ENCODE measurements around the gene FAM200A. TPM values are rescaled to one million over a fixed set of nuclear protein-coding genes. Genes with fewer than 3 reads are reported as not detected.

The FAM200A gene
- total and polyA plus RNA-seq, 5 donors from 2014 or later, result 3.1 to 10.8 (median 5.0) TPM

DNA sequence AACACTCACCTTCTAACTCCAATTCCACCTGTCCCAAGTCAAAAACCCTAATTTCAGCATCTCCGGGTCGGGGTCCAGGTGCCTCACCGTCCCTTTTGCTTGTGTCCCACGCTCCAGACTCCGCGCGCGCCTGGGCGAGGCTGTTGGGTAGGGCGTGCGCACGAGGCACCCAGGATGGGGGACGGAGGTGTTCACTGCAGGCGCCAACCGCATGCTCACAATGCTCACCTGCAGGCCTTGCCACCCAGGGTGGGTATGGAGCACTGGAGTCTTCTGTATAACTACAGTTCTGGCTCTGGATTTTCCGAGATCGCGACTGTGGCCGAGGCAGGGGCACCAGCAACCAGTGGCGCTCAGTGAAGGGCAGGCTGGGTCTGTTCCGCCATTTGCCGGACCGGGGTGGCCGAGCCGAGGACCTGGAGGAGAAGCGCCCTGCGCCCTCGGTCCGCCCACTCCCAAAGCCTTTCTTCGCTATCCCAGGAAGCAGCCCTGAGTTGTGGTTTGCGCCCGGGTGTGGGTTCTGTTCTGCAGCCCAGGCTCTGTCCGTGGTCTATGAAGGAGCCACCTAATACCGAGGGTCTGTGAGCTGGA is 8.7 kb downstream of the FAM200A start:
- ATAC-seq (ENCODE audit: low read depth in 2 of 2) (no peak), DNase-seq (no peak)
- Histone ChIP-seq H3K9me3 (ENCODE audit: control insufficient read depth in 2 of 2, low read length in 2 of 2) (peaks cover 13 to 32% of the 10 kb centered on the region in 2 experiments), H3K4me3 (ENCODE audit: low read depth, low read length) (no peak overlapping the region), H3K27me3 (ENCODE audit: control insufficient read depth, insufficient read depth, low read length) (no peaks in the 10 kb centered on the region), H3K4me1 (ENCODE audit: control insufficient read depth, insufficient read depth, low read length, poor library complexity, severe bottlenecking) (no peaks in the 10 kb centered on the region), H3K36me3 (ENCODE audit: control insufficient read depth, insufficient read depth, low read length) (peaks cover 10% of the 10 kb centered on the region), H3K27ac (ENCODE audit: insufficient read depth, low read length, poor library complexity, severe bottlenecking) (no peak overlapping the region)
- Mint-ChIP-seq H3K4me1 (peaks cover 0 to 2% (median 0%) of the 10 kb centered on the region in 4 donors), H3K36me3 (peaks cover 8% of the 10 kb centered on the region), H3K9me3 (peaks cover 0 to 31% (median 11%) of the 10 kb centered on the region in 7 donors), H3K4me3 (no peak overlapping the region), H3K27me3 (no peaks in the 10 kb centered on the region), H3K27ac (no peak overlapping the region)

- no peak overlapping the region for H3K27ac ChIP-seq (ENCODE audit: insufficient read depth, low read length, poor library complexity, severe bottlenecking)
- Mint-ChIP-seq H3K36me3 (peaks cover 6% of the 10 kb centered on the region), H3K4me3 (no peak overlapping the region)
These were observed 10.7 kb downstream of the FAM200A start for GRCh38 chr7:99541212-99541611.

DNA sequence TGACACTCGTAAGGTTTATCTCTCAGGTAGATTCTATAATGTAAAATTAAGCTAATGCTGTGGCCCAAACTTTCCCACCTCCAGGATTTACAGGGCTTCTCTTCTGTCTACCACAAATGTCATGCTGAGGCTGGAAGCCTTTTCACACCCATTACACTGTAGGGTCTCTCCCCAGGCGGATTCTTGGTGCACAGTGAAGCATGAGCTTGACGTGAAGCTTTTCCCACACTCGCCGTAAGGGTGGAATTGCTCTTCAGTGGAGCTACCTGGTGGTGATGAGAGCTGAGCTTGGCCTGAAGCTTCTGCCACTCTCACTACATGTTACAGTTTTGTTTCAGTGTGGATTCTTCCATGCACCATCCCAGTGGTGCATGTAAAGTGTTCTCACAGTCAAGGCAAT is 11.4 kb downstream of the FAM200A start:
- H3K9me3 ChIP-seq (ENCODE audit: control insufficient read depth in 2 of 2, low read length in 2 of 2), result peaks cover 13 to 34% of the 10 kb centered on the region in 2 experiments
- H3K4me1 ChIP-seq (ENCODE audit: control insufficient read depth, insufficient read depth, low read length, poor library complexity, severe bottlenecking), result no peaks in the 10 kb centered on the region
- no peak for ATAC-seq (ENCODE audit: low read depth in 2 of 2)
- Mint-ChIP-seq H3K27ac (no peak overlapping the region), H3K4me1 (peaks cover 0 to 4% (median 0%) of the 10 kb centered on the region in 4 donors), H3K36me3 (peaks cover 6% of the 10 kb centered on the region), H3K4me3 (no peak overlapping the region), H3K27me3 (no peaks in the 10 kb centered on the region), H3K9me3 (peaks cover 5 to 35% (median 11%) of the 10 kb centered on the region in 7 donors)
- H3K27me3 ChIP-seq (ENCODE audit: control insufficient read depth, insufficient read depth, low read length), result no peaks in the 10 kb centered on the region
- H3K27ac ChIP-seq (ENCODE audit: insufficient read depth, low read length, poor library complexity, severe bottlenecking), result no peak overlapping the region
- no peak for DNase-seq
- H3K36me3 ChIP-seq (ENCODE audit: control insufficient read depth, insufficient read depth, low read length), result no peaks in the 10 kb centered on the region
- no peak overlapping the region for H3K4me3 ChIP-seq (ENCODE audit: low read depth, low read length)

More at GRCh38 chr7:99541212-99541611, 10.7 kb downstream of the FAM200A start:
- Histone ChIP-seq H3K4me3 (ENCODE audit: low read depth, low read length) (no peak overlapping the region), H3K27me3 (ENCODE audit: control insufficient read depth, insufficient read depth, low read length) (no peaks in the 10 kb centered on the region), H3K9me3 (ENCODE audit: control insufficient read depth in 2 of 2, low read length in 2 of 2) (peaks cover 13 to 34% of the 10 kb centered on the region in 2 experiments), H3K4me1 (ENCODE audit: control insufficient read depth, insufficient read depth, low read length, poor library complexity, severe bottlenecking) (no peaks in the 10 kb centered on the region), H3K36me3 (ENCODE audit: control insufficient read depth, insufficient read depth, low read length) (no peaks in the 10 kb centered on the region)
- no peaks in the 10 kb centered on the region for H3K27me3 Mint-ChIP-seq
- no peak for ATAC-seq (ENCODE audit: low read depth in 2 of 2)
- H3K4me1 Mint-ChIP-seq, result peaks cover 0 to 4% (median 0%) of the 10 kb centered on the region in 4 donors
- DNase-seq, result no peak
- H3K27ac Mint-ChIP-seq, result no peak overlapping the region
- peaks cover 5 to 31% (median 11%) of the 10 kb centered on the region in 7 donors for H3K9me3 Mint-ChIP-seq

- Histone ChIP-seq H3K27me3 (ENCODE audit: control insufficient read depth, insufficient read depth, low read length) (no peaks in the 10 kb centered on the region), H3K4me3 (ENCODE audit: low read depth, low read length) (no peak overlapping the region), H3K4me1 (ENCODE audit: control insufficient read depth, insufficient read depth, low read length, poor library complexity, severe bottlenecking) (no peaks in the 10 kb centered on the region), H3K36me3 (ENCODE audit: control insufficient read depth, insufficient read depth, low read length) (no peaks in the 10 kb centered on the region), H3K9me3 (ENCODE audit: control insufficient read depth in 2 of 2, low read length in 2 of 2) (peaks cover 15 to 34% of the 10 kb centered on the region in 2 experiments), H3K27ac (ENCODE audit: insufficient read depth, low read length, poor library complexity, severe bottlenecking) (no peak overlapping the region)
- H3K27me3 Mint-ChIP-seq, result no peaks in the 10 kb centered on the region
- H3K4me1 Mint-ChIP-seq, result peaks cover 0 to 4% (median 0%) of the 10 kb centered on the region in 4 donors
- no peak overlapping the region for H3K4me3 Mint-ChIP-seq
- peaks cover 5 to 33% (median 11%) of the 10 kb centered on the region in 7 donors for H3K9me3 Mint-ChIP-seq
- no peak for DNase-seq
- H3K36me3 Mint-ChIP-seq, result peaks cover 6% of the 10 kb centered on the region
- H3K27ac Mint-ChIP-seq, result no peak overlapping the region
- ATAC-seq (ENCODE audit: low read depth in 2 of 2), result no peak
These were observed 12.6 kb downstream of the FAM200A start for GRCh38 chr7:99539213-99539811.

DNA sequence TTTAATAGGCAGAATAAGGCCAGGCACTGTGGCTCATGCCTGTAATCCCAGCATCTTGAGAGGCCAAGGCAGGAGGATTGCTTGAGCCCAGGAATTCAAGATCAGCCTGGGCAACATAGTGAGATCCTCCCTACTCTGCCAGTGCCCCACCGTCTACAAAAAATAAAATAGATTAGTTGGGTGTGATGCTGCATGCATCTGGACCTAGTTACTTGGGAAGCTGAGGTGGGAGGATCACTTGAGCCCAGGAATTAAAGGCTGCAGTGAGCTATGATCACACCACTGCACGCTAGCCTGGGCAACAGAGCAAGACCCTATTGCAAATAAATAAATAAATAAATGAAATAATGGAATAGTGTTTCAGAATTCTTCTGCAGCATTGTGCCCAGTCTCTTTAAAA is 16.2 kb downstream of the FAM200A start:
- Histone ChIP-seq H3K4me3 (ENCODE audit: low read depth, low read length) (no peak overlapping the region), H3K27ac (ENCODE audit: insufficient read depth, low read length, poor library complexity, severe bottlenecking) (no peak overlapping the region), H3K36me3 (ENCODE audit: control insufficient read depth, insufficient read depth, low read length) (peaks cover 15% of the 10 kb centered on the region), H3K27me3 (ENCODE audit: control insufficient read depth, insufficient read depth, low read length) (no peaks in the 10 kb centered on the region), H3K4me1 (ENCODE audit: control insufficient read depth, insufficient read depth, low read length, poor library complexity, severe bottlenecking) (no peaks in the 10 kb centered on the region), H3K9me3 (ENCODE audit: control insufficient read depth in 2 of 2, low read length in 2 of 2) (peaks cover 33 to 48% of the 10 kb centered on the region in 2 experiments)
- ATAC-seq (ENCODE audit: low read depth in 2 of 2), result no peak
- no peak for DNase-seq
- Mint-ChIP-seq H3K27me3 (no peaks in the 10 kb centered on the region), H3K4me3 (no peak overlapping the region), H3K9me3 (peaks cover 5 to 52% (median 15%) of the 10 kb centered on the region in 7 donors), H3K27ac (no peak overlapping the region), H3K36me3 (peaks cover 26% of the 10 kb centered on the region), H3K4me1 (peaks cover 0 to 2% (median 0%) of the 10 kb centered on the region in 4 donors)

DNA sequence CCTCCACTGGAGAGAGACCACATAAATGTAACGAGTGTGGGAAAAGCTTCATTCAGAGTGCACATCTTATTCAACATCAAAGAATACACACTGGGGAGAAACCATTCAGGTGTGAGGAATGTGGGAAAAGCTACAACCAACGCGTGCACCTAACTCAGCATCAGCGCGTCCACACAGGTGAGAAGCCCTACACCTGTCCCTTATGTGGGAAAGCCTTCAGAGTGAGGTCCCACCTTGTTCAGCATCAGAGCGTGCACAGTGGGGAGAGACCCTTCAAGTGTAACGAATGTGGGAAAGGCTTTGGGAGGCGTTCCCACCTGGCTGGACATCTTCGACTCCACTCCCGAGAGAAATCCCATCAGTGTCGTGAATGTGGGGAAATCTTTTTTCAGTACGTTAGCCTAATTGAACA is 20.6 kb downstream of the FAM200A start:
- Mint-ChIP-seq H3K27me3 (no peaks in the 10 kb centered on the region), H3K27ac (no peak overlapping the region), H3K4me1 (peaks cover 0 to 4% (median 1%) of the 10 kb centered on the region in 4 donors), H3K4me3 (no peak overlapping the region), H3K9me3 (peaks cover 0 to 53% (median 16%) of the 10 kb centered on the region in 7 donors), H3K36me3 (peaks cover 48% of the 10 kb centered on the region)
- Histone ChIP-seq H3K27ac (ENCODE audit: insufficient read depth, low read length, poor library complexity, severe bottlenecking) (no peak overlapping the region), H3K36me3 (ENCODE audit: control insufficient read depth, insufficient read depth, low read length) (peaks cover 26% of the 10 kb centered on the region), H3K4me3 (ENCODE audit: low read depth, low read length) (no peak overlapping the region), H3K9me3 (ENCODE audit: control insufficient read depth in 2 of 2, low read length in 2 of 2) (peaks cover 29 to 35% of the 10 kb centered on the region in 2 experiments), H3K27me3 (ENCODE audit: control insufficient read depth, insufficient read depth, low read length) (no peaks in the 10 kb centered on the region), H3K4me1 (ENCODE audit: control insufficient read depth, insufficient read depth, low read length, poor library complexity, severe bottlenecking) (no peaks in the 10 kb centered on the region)
- DNase-seq (no peak), ATAC-seq (ENCODE audit: low read depth in 2 of 2) (no peak)

DNA sequence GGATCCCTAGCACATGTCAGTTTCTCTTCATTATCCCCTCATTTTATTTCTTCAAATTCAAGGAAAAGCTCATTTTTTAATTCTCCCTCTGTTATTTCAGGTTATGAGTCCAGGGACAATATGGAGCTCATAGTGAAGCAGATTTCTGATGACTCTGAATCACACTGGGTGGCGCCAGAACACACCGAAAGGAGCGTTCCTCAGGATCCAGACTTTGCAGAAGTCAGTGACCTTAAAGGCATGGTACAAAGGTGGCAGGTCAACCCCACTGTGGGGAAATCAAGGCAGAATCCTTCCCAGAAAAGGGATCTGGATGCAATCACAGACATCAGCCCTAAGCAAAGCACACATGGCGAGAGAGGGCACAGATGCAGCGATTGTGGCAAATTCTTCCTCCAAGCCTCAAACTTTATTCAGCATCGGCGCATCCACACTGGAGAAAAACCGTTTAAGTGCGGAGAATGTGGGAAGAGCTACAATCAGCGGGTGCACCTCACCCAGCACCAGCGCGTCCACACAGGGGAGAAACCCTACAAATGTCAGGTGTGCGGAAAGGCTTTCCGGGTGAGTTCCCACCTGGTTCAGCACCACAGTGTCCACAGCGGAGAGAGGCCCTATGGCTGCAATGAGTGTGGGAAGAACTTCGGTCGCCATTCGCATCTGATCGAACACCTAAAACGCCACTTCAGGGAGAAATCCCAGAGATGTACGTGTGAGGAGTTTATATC is 26.0 kb downstream of the FAM200A start:
- peaks cover 0 to 19% (median 0%) of the 10 kb centered on the region in 7 donors for H3K9me3 Mint-ChIP-seq
- peak overlapping the region in 1 of 3 donors; percentile 92 for H3K27ac Mint-ChIP-seq

More for the DNA sequence above, 26.0 kb downstream of the FAM200A start:
- no peaks in the 10 kb centered on the region for H3K4me1 ChIP-seq (ENCODE audit: control insufficient read depth, insufficient read depth, low read length, poor library complexity, severe bottlenecking)
- H3K4me3 Mint-ChIP-seq, result no peak overlapping the region
- H3K27me3 ChIP-seq (ENCODE audit: control insufficient read depth, insufficient read depth, low read length), result no peaks in the 10 kb centered on the region
- H3K27ac ChIP-seq (ENCODE audit: insufficient read depth, low read length, poor library complexity, severe bottlenecking), result no peak overlapping the region
- H3K4me1 Mint-ChIP-seq, result peaks cover 0 to 4% (median 1%) of the 10 kb centered on the region in 4 donors
- no peak overlapping the region for H3K4me3 ChIP-seq (ENCODE audit: low read depth, low read length)
- H3K36me3 ChIP-seq (ENCODE audit: control insufficient read depth, insufficient read depth, low read length), result peaks cover 22% of the 10 kb centered on the region
- peaks cover 45% of the 10 kb centered on the region for H3K36me3 Mint-ChIP-seq
- ATAC-seq (ENCODE audit: low read depth in 2 of 2) (peak in 1 of 2 donors; percentile 44), DNase-seq (peak in 1 of 3 donors; percentile 26)
- peaks cover 4 to 8% of the 10 kb centered on the region in 2 experiments for H3K9me3 ChIP-seq (ENCODE audit: control insufficient read depth in 2 of 2, low read length in 2 of 2)
- no peaks in the 10 kb centered on the region for H3K27me3 Mint-ChIP-seq
